NCI-H524 treated with DMSO at 0.1 percent for 48 hours (cell line): ENCODE data around the gene SPDYE5.
"Not testable (repeated sequence)": the region's sequence is repeated elsewhere in the genome, so short reads cannot be mapped to it uniquely, and the experiment has no call there.

Experiments used
- DNase-seq: peaks from one replicate; lab custom pipeline; 2025; lab: John Stamatoyannopoulos, UW

Gene SPDYE5

GRCh38 chr7:75492020-75492419 is at the start of gene SPDYE5:
Gene SPDYE5, plus strand, starts transcription at chr7:75492320. Its CDS starts 1,728 bp downstream, at chr7:75494048.
- not testable (repeated sequence) for DNase-seq

- not testable (repeated sequence) for DNase-seq
Measured at GRCh38 chr7:75442465-75443111, 49.5 kb upstream of the SPDYE5 start.

GRCh38 chr7:75449946-75450345 is 42.2 kb upstream of the SPDYE5 start:
- not testable (repeated sequence) for DNase-seq

- DNase-seq: not testable (repeated sequence)
Measured at GRCh38 chr7:75452494-75452955, 39.6 kb upstream of the SPDYE5 start.

- not testable (repeated sequence) for DNase-seq
Measured at GRCh38 chr7:75456403-75456802, 35.7 kb upstream of the SPDYE5 start.

GRCh38 chr7:75458034-75458433 is 34.1 kb upstream of the SPDYE5 start:
- DNase-seq: not testable (repeated sequence)

- DNase-seq: not testable (repeated sequence)
Measured at GRCh38 chr7:75460541-75460940, 31.6 kb upstream of the SPDYE5 start.

- not testable (repeated sequence) for DNase-seq
Measured at GRCh38 chr7:75470166-75470565, 22.0 kb upstream of the SPDYE5 start.

- DNase-seq: not testable (repeated sequence)
Measured at GRCh38 chr7:75477457-75477856, 14.7 kb upstream of the SPDYE5 start.

GRCh38 chr7:75480313-75480712 is 11.8 kb upstream of the SPDYE5 start:
- not testable (repeated sequence) for DNase-seq

GRCh38 chr7:75485355-75485978 is 6.7 kb upstream of the SPDYE5 start:
- DNase-seq: not testable (repeated sequence)

GRCh38 chr7:75485979-75486643 is 6.0 kb upstream of the SPDYE5 start, which contains the start of gene POM121C:
Gene POM121C, minus strand, starts transcription at chr7:75486299. Its CDS starts 44,803 bp downstream, at chr7:75441496.
- peak; percentile 39 for DNase-seq

- not testable (repeated sequence) for DNase-seq
Measured at GRCh38 chr7:75509033-75509432, 16.9 kb downstream of the SPDYE5 start.

- not testable (repeated sequence) for DNase-seq
Measured at GRCh38 chr7:75518842-75519241, 26.7 kb downstream of the SPDYE5 start.

GRCh38 chr7:75521727-75522126 is 29.6 kb downstream of the SPDYE5 start:
- not testable (repeated sequence) for DNase-seq

GRCh38 chr7:75527224-75527722 is 35.2 kb downstream of the SPDYE5 start:
- DNase-seq: not testable (repeated sequence)

- DNase-seq: no peak
Measured at GRCh38 chr7:75531359-75531821, 39.3 kb downstream of the SPDYE5 start.

- DNase-seq: no peak
Measured at GRCh38 chr7:75532639-75533038, 40.5 kb downstream of the SPDYE5 start.

- DNase-seq: no peak
Measured at GRCh38 chr7:75533926-75534325, 41.8 kb downstream of the SPDYE5 start.

- DNase-seq: no peak
Measured at GRCh38 chr7:75534727-75535307, 42.7 kb downstream of the SPDYE5 start.

GRCh38 chr7:75536491-75536890 is 44.4 kb downstream of the SPDYE5 start:
- DNase-seq: no peak

GRCh38 chr7:75536940-75537538 is 44.9 kb downstream of the SPDYE5 start:
- no peak for DNase-seq
